Activated B cell treated with CpG ODN at 0.5 μM for 24 hours (primary cell): ENCODE data around the gene RNPS1. TPM values are rescaled to one million over a fixed set of nuclear protein-coding genes. Genes with fewer than 3 reads are reported as not detected.

Source experiments
- ATAC-seq: fragments of 200-7000 bp; cut with Tn5 transposase; one replicate; pipeline ENCODE4 v1.10.0; 2021; ENCODE audit warnings: low read depth, mild to moderate bottlenecking, moderate library complexity
- CTCF ChIA-PET: fragments of 350-600 bp; sonication (Branson Sonifier 250); formaldehyde crosslinking; loops from one replicate; lab custom pipeline; 2021; ENCODE audit warnings: antibody characterized with exemption; lab: Charles Lee
- POLR2A ChIA-PET: fragments of 350-600 bp; sonication (Branson Sonifier 250); formaldehyde crosslinking; loops from one replicate; lab custom pipeline; 2021; ENCODE audit warnings: antibody characterized with exemption; lab: Charles Lee
- DNase-seq: peaks from one replicate; pipeline ENCODE4 v3.0.0; 2022
- H3K27ac Mint-ChIP-seq: one replicate; pipeline ENCODE4 v1.8.0; 2020; ENCODE audit warnings: mixed read lengths
- H3K27me3 Mint-ChIP-seq: one replicate; pipeline ENCODE4 v1.8.0; 2021; ENCODE audit warnings: mixed read lengths
- H3K36me3 Mint-ChIP-seq: one replicate; pipeline ENCODE4 v1.8.0; 2021; ENCODE audit warnings: low read depth, mixed read lengths
- H3K4me1 Mint-ChIP-seq: one replicate; pipeline ENCODE4 v1.8.0; 2021; ENCODE audit warnings: mixed read lengths
- H3K4me3 Mint-ChIP-seq: one replicate; pipeline ENCODE4 v1.8.0; 2020; ENCODE audit warnings: mild to moderate bottlenecking, mixed read lengths
- H3K9me3 Mint-ChIP-seq: one replicate; pipeline ENCODE4 v1.8.0; 2020; ENCODE audit warnings: mixed read lengths
- intact Hi-C: fragments of 100-400 bp; cut with micrococcal nuclease; formaldehyde crosslinking; loops from one replicate; pipeline ENCODE4 v1.15.1; 2024
- total RNA-seq: library from RNA; stranded (reverse); gene quantifications from 2 replicates; pipeline ENCODE4 v1.2.3, GENCODE V29; 2022
- TF ChIP-seq, protein P1 (sequence below): fragments of 200-600 bp; IDR thresholded peaks from one replicate; pipeline ENCODE4 v1.8.0; 2022; ENCODE audit warnings: antibody characterized with exemption, mild to moderate bottlenecking

RNPS1 gene
- total RNA-seq, 1 donor from 2014 or later: 232 TPM

- CTCF ChIA-PET: no interaction called here
Observed at GRCh38 chr16:2208772-2209171, 59.2 kb downstream of the RNPS1 start.

GRCh38 chr16:2208308-2208707 is 59.6 kb downstream of the RNPS1 start:
- intact Hi-C loops: loop anchor here (5.0 kb wide), 1 partner anchor 201 kb away; the partner anchor contains the start of gene ZNF598
- DNase-seq (no peak), ATAC-seq (no peak)
- peaks cover 28% of the 10 kb centered on the region for H3K4me1 Mint-ChIP-seq
- ChIA-PET CTCF (no interaction called here), POLR2A (interaction anchor here (0.9 kb wide), 1 partner anchor 52 kb away, joined by 3 read pairs; no protein-coding TSS in a partner anchor)
- no peak overlapping the region for H3K27ac Mint-ChIP-seq
- H3K4me3 Mint-ChIP-seq: no peak overlapping the region
- peaks cover 27% of the 10 kb centered on the region for H3K36me3 Mint-ChIP-seq
- H3K27me3 Mint-ChIP-seq: no peaks in the 10 kb centered on the region
- TF ChIP-seq, protein P1, sequence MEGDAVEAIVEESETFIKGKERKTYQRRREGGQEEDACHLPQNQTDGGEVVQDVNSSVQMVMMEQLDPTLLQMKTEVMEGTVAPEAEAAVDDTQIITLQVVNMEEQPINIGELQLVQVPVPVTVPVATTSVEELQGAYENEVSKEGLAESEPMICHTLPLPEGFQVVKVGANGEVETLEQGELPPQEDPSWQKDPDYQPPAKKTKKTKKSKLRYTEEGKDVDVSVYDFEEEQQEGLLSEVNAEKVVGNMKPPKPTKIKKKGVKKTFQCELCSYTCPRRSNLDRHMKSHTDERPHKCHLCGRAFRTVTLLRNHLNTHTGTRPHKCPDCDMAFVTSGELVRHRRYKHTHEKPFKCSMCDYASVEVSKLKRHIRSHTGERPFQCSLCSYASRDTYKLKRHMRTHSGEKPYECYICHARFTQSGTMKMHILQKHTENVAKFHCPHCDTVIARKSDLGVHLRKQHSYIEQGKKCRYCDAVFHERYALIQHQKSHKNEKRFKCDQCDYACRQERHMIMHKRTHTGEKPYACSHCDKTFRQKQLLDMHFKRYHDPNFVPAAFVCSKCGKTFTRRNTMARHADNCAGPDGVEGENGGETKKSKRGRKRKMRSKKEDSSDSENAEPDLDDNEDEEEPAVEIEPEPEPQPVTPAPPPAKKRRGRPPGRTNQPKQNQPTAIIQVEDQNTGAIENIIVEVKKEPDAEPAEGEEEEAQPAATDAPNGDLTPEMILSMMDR: no peak
- H3K9me3 Mint-ChIP-seq: no peaks in the 10 kb centered on the region

More at GRCh38 chr16:2208772-2209171, 59.2 kb downstream of the RNPS1 start:
- no peak overlapping the region for H3K27ac Mint-ChIP-seq
- peaks cover 31% of the 10 kb centered on the region for H3K4me1 Mint-ChIP-seq
- TF ChIP-seq, protein P1: no peak
- POLR2A ChIA-PET: interaction anchor here (0.9 kb wide), 1 partner anchor 53 kb away, joined by 3 read pairs; no protein-coding TSS in a partner anchor
- no peak for DNase-seq
- H3K9me3 Mint-ChIP-seq: no peaks in the 10 kb centered on the region
- no peak for ATAC-seq
- H3K4me3 Mint-ChIP-seq: no peak overlapping the region
- intact Hi-C loops: loop anchor here (5.0 kb wide), 1 partner anchor 201 kb away; the partner anchor contains the start of gene ZNF598
- peaks cover 27% of the 10 kb centered on the region for H3K36me3 Mint-ChIP-seq
- H3K27me3 Mint-ChIP-seq: no peaks in the 10 kb centered on the region

- H3K9me3 Mint-ChIP-seq: no peaks in the 10 kb centered on the region
- no peak overlapping the region for H3K4me3 Mint-ChIP-seq
- ChIA-PET POLR2A (interaction anchor here (0.9 to 5.8 kb wide), 2 partner anchors 52 to 54 kb away, joined by 3 to 62 read pairs; partner anchors contain the start of gene TRAF7), CTCF (no interaction called here)
- H3K36me3 Mint-ChIP-seq: peaks cover 27% of the 10 kb centered on the region
- H3K27ac Mint-ChIP-seq: no peak overlapping the region
- H3K27me3 Mint-ChIP-seq: no peaks in the 10 kb centered on the region
- TF ChIP-seq, protein P1: no peak
- intact Hi-C loops: loop anchor here (5.0 kb wide), 1 partner anchor 201 kb away; the partner anchor contains the start of gene ZNF598
- no peak for DNase-seq
- H3K4me1 Mint-ChIP-seq: peaks cover 25% of the 10 kb centered on the region
- no peak for ATAC-seq
Observed at GRCh38 chr16:2207872-2208271, 60.1 kb downstream of the RNPS1 start.

- TF ChIP-seq, protein P1: no peak
- ChIA-PET POLR2A (interaction anchor here (1.4 to 5.8 kb wide), 3 partner anchors 8 to 215 kb away, joined by 5 to 62 read pairs (median 38); partner anchors contain the start of genes PGP and TRAF7), CTCF (no interaction called here)
- ATAC-seq: no peak
- Mint-ChIP-seq H3K4me3 (peak overlapping the region; percentile 32), H3K36me3 (peaks cover 27% of the 10 kb centered on the region), H3K27me3 (no peaks in the 10 kb centered on the region), H3K4me1 (peaks cover 19% of the 10 kb centered on the region), H3K27ac (no peak overlapping the region), H3K9me3 (no peaks in the 10 kb centered on the region)
- intact Hi-C loops: loop anchor here (5.0 kb wide), 1 partner anchor 200 kb away; the partner anchor contains the start of gene ZNF598
- no peak for DNase-seq
Observed at GRCh38 chr16:2206780-2207433, 61.0 kb downstream of the RNPS1 start.

DNA sequence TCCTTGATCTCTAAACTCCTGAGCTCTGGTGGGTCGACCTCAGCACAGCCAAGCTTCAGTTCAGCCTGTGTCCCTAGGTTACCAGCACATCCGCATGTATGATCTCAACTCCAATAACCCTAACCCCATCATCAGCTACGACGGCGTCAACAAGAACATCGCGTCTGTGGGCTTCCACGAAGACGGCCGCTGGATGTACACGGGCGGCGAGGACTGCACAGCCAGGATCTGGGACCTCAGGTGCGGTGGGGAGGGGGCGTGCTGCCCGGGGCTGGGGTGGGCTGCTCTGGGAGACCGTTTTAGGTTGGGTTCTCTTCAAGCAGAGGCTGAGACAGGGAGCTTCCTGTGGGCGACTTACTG is 61.5 kb downstream of the RNPS1 start:
- intact Hi-C loops: loop anchor here (5.0 kb wide), 1 partner anchor 199 kb away; the partner anchor contains the start of gene ZNF598
- ATAC-seq: no peak
- Mint-ChIP-seq H3K4me1 (peaks cover 19% of the 10 kb centered on the region), H3K36me3 (peaks cover 27% of the 10 kb centered on the region), H3K4me3 (peak overlapping the region; percentile 79), H3K27ac (peak overlapping the region; percentile 37), H3K9me3 (no peaks in the 10 kb centered on the region), H3K27me3 (no peaks in the 10 kb centered on the region)
- POLR2A ChIA-PET: interaction anchor here (1.0 to 5.8 kb wide), 6 partner anchors 9 to 214 kb away, joined by 4 to 62 read pairs (median 7); partner anchors contain the start of genes ECI1, NPW, NTHL1 and PGP
- TF ChIP-seq, protein P1: no peak
- no peak for DNase-seq
- CTCF ChIA-PET: no interaction called here
